ENCODE data around the gene MFSD1. TPM values are rescaled to one million over a fixed set of nuclear protein-coding genes. Genes with fewer than 3 reads are reported as not detected.

The MFSD1 gene
- total and polyA plus RNA-seq, 12 donors = 11.3 to 45.5 (median 23.9) TPM

- ATAC-seq (no peak), DNase-seq (no peak)
- H3K4me1 ChIP-seq = no peaks in the 10 kb centered on the region
- intact Hi-C loops (cut with DNase I) = loop anchor here in 5 of 10 donors (2.0 to 5.0 kb wide), 3 partner anchors 410 to 415 kb away; no protein-coding TSS in a partner anchor
- H3K9me3 ChIP-seq = no peaks in the 10 kb centered on the region
- H3K36me3 ChIP-seq = no peaks in the 10 kb centered on the region
- no peaks in the 10 kb centered on the region for H3K27me3 ChIP-seq
- 67 to 70% methylated on average over 4 of the region's 4 CpGs for WGBS, 2 donors
- no peak for TF ChIP-seq CTCF (IDR thresholded peaks at IDR 0.05)
- no peak overlapping the region for H3K4me3 ChIP-seq
- no peak overlapping the region for H3K27ac ChIP-seq
Observed at GRCh38 chr3:158847452-158847821, 45.6 kb downstream of the MFSD1 start.

- Histone ChIP-seq H3K9me3 (no peaks in the 10 kb centered on the region), H3K27ac (no peak overlapping the region), H3K4me1 (no peaks in the 10 kb centered on the region), H3K27me3 (no peaks in the 10 kb centered on the region), H3K4me3 (no peak overlapping the region), H3K36me3 (no peaks in the 10 kb centered on the region)
- ATAC-seq = no peak
- intact Hi-C loops (cut with DNase I) = loop anchor here in 7 of 10 donors (2.0 to 5.0 kb wide), 4 partner anchors 409 to 414 kb away; no protein-coding TSS in a partner anchor
- 48 to 58% methylated on average over 3 of the region's 3 CpGs for whole genome bisulfite sequencing, 2 donors
- no peak for TF ChIP-seq CTCF (IDR thresholded peaks at IDR 0.05)
- DNase-seq = no peak
Observed at GRCh38 chr3:158847885-158848284, 46.0 kb downstream of the MFSD1 start.

- ATAC-seq (no peak), DNase-seq (no peak)
- H3K4me3 ChIP-seq = no peak overlapping the region
- H3K4me1 ChIP-seq = no peaks in the 10 kb centered on the region
- no peak for TF ChIP-seq CTCF (IDR thresholded peaks at IDR 0.05)
- no peaks in the 10 kb centered on the region for H3K36me3 ChIP-seq
- H3K27me3 ChIP-seq = no peaks in the 10 kb centered on the region
- 58 to 59% methylated on average over 3 of the region's 3 CpGs for WGBS, 2 donors
- intact Hi-C loops (cut with DNase I) = loop anchor here in 5 of 10 donors (2.0 to 5.0 kb wide), 4 partner anchors 407 to 413 kb away; no protein-coding TSS in a partner anchor
- H3K27ac ChIP-seq = no peak overlapping the region
- peaks cover 0 to 9% (median 1%) of the 10 kb centered on the region in 11 donors for H3K9me3 ChIP-seq
Observed at GRCh38 chr3:158849757-158850156, 47.9 kb downstream of the MFSD1 start.

- DNase-seq (no peak), ATAC-seq (no peak)
- Histone ChIP-seq H3K27me3 (no peaks in the 10 kb centered on the region), H3K27ac (no peak overlapping the region), H3K4me1 (no peaks in the 10 kb centered on the region), H3K9me3 (peaks cover 0 to 37% (median 6%) of the 10 kb centered on the region in 11 donors), H3K36me3 (no peaks in the 10 kb centered on the region), H3K4me3 (no peak overlapping the region)
- intact Hi-C loops (cut with DNase I) = loop anchor here in 1 of 10 donors (5.0 kb wide), 1 partner anchor 398 kb away; no protein-coding TSS in a partner anchor
- TF ChIP-seq CTCF (IDR thresholded peaks at IDR 0.05) = no peak
- 82 to 84% methylated on average over 3 of the region's 3 CpGs for WGBS, 2 donors
Observed at GRCh38 chr3:158859362-158859761, 57.5 kb downstream of the MFSD1 start.

Measured in heart right ventricle (tissue), 16 donors.